ENCODE results near the gene RHBDL2. TPM values are rescaled to one million over a fixed set of nuclear protein-coding genes. Genes with fewer than 3 reads are reported as not detected.
A peak's percentile ranks its signal among the peaks of the same experiment; 100 is the strongest.

Gene RHBDL2
- polyA plus RNA-seq, 1 donor from 2014 or later, result not detected

- TF ChIP-seq MXI1 (conservative IDR thresholded peaks at IDR 0.05; ENCODE audit: poor library complexity, severe bottlenecking) (peak; percentile 91), RAD21 (conservative IDR thresholded peaks at IDR 0.05) (peak; percentile 42), SMC3 (conservative IDR thresholded peaks at IDR 0.05; ENCODE audit: poor library complexity) (peak; percentile 46), POLR2AphosphoS5 (IDR thresholded peaks at IDR 0.05) (peak; percentile 72), EZH2 (IDR thresholded peaks at IDR 0.05; ENCODE audit: borderline replicate concordance, insufficient read depth, low read length, poor library complexity, severe bottlenecking) (no peak), REST (IDR thresholded peaks at IDR 0.05; ENCODE audit: borderline replicate concordance) (no peak), EP300 (conservative IDR thresholded peaks at IDR 0.05; ENCODE audit: poor library complexity, severe bottlenecking) (no peak)
- H3K4me3 ChIP-seq (ENCODE audit: low read length), result peak within 1 kb of the TSS; percentile 86
- H2AFZ ChIP-seq (ENCODE audit: low read depth, low read length), result peak within 1 kb of the TSS; percentile 86
- H3K27me3 ChIP-seq (ENCODE audit: insufficient read depth, low read depth, low read length), result no peaks in the 10 kb centered on the region
- peaks cover 5% of the 10 kb centered on the region for H3K79me2 ChIP-seq (replicated peaks; ENCODE audit: insufficient read depth, low read length)
- H3K9ac ChIP-seq (ENCODE audit: low read length), result peak within 1 kb of the TSS; percentile 82
- H3K4me2 ChIP-seq (ENCODE audit: low read length), result peak within 1 kb of the TSS; percentile 95
- no peaks in the 10 kb centered on the region for H4K20me1 ChIP-seq (ENCODE audit: insufficient read depth)
- no peaks in the 10 kb centered on the region for H3K36me3 ChIP-seq (ENCODE audit: insufficient read depth, low read length)
- no peaks in the 10 kb centered on the region for H3K9me3 ChIP-seq (ENCODE audit: low read length)
- H3K9me2 ChIP-seq (ENCODE audit: insufficient read depth, low read length), result no peaks in the 10 kb centered on the region
- H3K27ac ChIP-seq (ENCODE audit: low read length), result peak within 1 kb of the TSS; percentile 67
- H3F3A ChIP-seq (ENCODE audit: insufficient read depth, low read length, poor library complexity, severe bottlenecking), result no peaks in the 10 kb centered on the region
These were observed 68.3 kb downstream of the RHBDL2 start, which contains the start of gene MYCBP for GRCh38 chr1:38873027-38873969. Gene MYCBP, minus strand, starts transcription at chr1:38873348. Its CDS starts 43 bp downstream, at chr1:38873305.

- no peak overlapping the region for H3K27ac ChIP-seq (ENCODE audit: low read length)
- no peaks in the 10 kb centered on the region for H3F3A ChIP-seq (ENCODE audit: insufficient read depth, low read length, poor library complexity, severe bottlenecking)
- peak overlapping the region; percentile 60 for H3K9ac ChIP-seq (ENCODE audit: low read length)
- no peaks in the 10 kb centered on the region for H3K9me2 ChIP-seq (ENCODE audit: insufficient read depth, low read length)
- TF ChIP-seq TAF1 (IDR thresholded peaks at IDR 0.05; ENCODE audit: low read depth) (no peak), CTCF (IDR thresholded peaks at IDR 0.05; ENCODE audit: poor library complexity, severe bottlenecking) (no peak), REST (IDR thresholded peaks at IDR 0.05; ENCODE audit: borderline replicate concordance) (no peak), POLR2AphosphoS5 (IDR thresholded peaks at IDR 0.05) (no peak), EZH2 (IDR thresholded peaks at IDR 0.05; ENCODE audit: borderline replicate concordance, insufficient read depth, low read length, poor library complexity, severe bottlenecking) (no peak), EP300 (conservative IDR thresholded peaks at IDR 0.05; ENCODE audit: poor library complexity, severe bottlenecking) (no peak), MXI1 (conservative IDR thresholded peaks at IDR 0.05; ENCODE audit: poor library complexity, severe bottlenecking) (no peak), SMC3 (conservative IDR thresholded peaks at IDR 0.05; ENCODE audit: poor library complexity) (no peak), RAD21 (conservative IDR thresholded peaks at IDR 0.05) (no peak)
- H3K27me3 ChIP-seq (ENCODE audit: insufficient read depth, low read depth, low read length), result no peaks in the 10 kb centered on the region
- H3K79me2 ChIP-seq (replicated peaks; ENCODE audit: insufficient read depth, low read length), result peaks cover 5% of the 10 kb centered on the region
- peak overlapping the region; percentile 30 for H3K4me2 ChIP-seq (ENCODE audit: low read length)
- H3K36me3 ChIP-seq (ENCODE audit: insufficient read depth, low read length), result no peaks in the 10 kb centered on the region
- H4K20me1 ChIP-seq (ENCODE audit: insufficient read depth), result no peaks in the 10 kb centered on the region
- H2AFZ ChIP-seq (ENCODE audit: low read depth, low read length), result peak overlapping the region; percentile 48
- no peaks in the 10 kb centered on the region for H3K9me3 ChIP-seq (ENCODE audit: low read length)
- peak overlapping the region; percentile 86 for H3K4me3 ChIP-seq (ENCODE audit: low read length)
These were observed 69.1 kb downstream of the RHBDL2 start for GRCh38 chr1:38872401-38873026.
